Measurements from ENCODE around the gene STXBP3.

- no peak for TF ChIP-seq POLR2A (IDR thresholded peaks at IDR 0.05)
- TF ChIP-seq CTCF (IDR thresholded peaks at IDR 0.05): no peak
These were observed 29.8 kb upstream of the STXBP3 start for GRCh38 chr1:108716437-108717230.
